Esophagus muscularis mucosa (tissue), 3 donors: ENCODE results near the gene KCNK2.

Experiments used
- CTCF ChIP-seq, 3 experiments: fragments of 200-600 bp in 2 of 3; fragments of 450-650 bp in 1 of 3; sonication (generic) in 2 of 3; IDR thresholded peaks; one replicate each; pipeline ENCODE4 v1.5.1; 2017 to 2019; ENCODE audit warnings: antibody characterized with exemption in 3 of 3, mild to moderate bottlenecking in 2 of 3, moderate library complexity in 1 of 3
- POLR2A ChIP-seq: fragments of 450-650 bp; IDR thresholded peaks from one replicate; pipeline ENCODE4 v1.6.1; 2017; ENCODE audit warnings: antibody characterized with exemption, moderate library complexity, mild to moderate bottlenecking, low read depth

- no peak for TF ChIP-seq POLR2A
- no peak for TF ChIP-seq CTCF (IDR thresholded peaks at IDR 0.05)
Measured at GRCh38 chr1:215087603-215088002, 5.1 kb downstream of the KCNK2 start.
